ENCODE data around the gene IL1RAPL2.
"Not testable (repeated sequence)": the region's sequence is repeated elsewhere in the genome, so short reads cannot be mapped to it uniquely, and the experiment has no call there.

The IL1RAPL2 gene

GRCh38 chrX:105018865-105019264 lies 452.9 kb downstream of the IL1RAPL2 start:
- TF ChIP-seq CTCF (conservative IDR thresholded peaks at IDR 0.05), result no peak
- H3K27ac ChIP-seq, result no peak overlapping the region

GRCh38 chrX:105028962-105029361 lies 463.0 kb downstream of the IL1RAPL2 start:
- H3K27ac ChIP-seq, result not testable (repeated sequence)

GRCh38 chrX:105038672-105039328 lies 472.8 kb downstream of the IL1RAPL2 start:
- TF ChIP-seq CTCF (conservative IDR thresholded peaks at IDR 0.05), result no peak
- H3K27ac ChIP-seq, result no peak overlapping the region; the same call in 1 of the 2 replicates

- no peak for TF ChIP-seq CTCF (conservative IDR thresholded peaks at IDR 0.05)
- H3K27ac ChIP-seq, result no peak overlapping the region
These were observed 484.9 kb downstream of the IL1RAPL2 start for GRCh38 chrX:105050921-105051320.

GRCh38 chrX:105051364-105051763 lies 485.4 kb downstream of the IL1RAPL2 start:
- no peak for TF ChIP-seq CTCF (conservative IDR thresholded peaks at IDR 0.05)

GRCh38 chrX:105052926-105053325 lies 486.9 kb downstream of the IL1RAPL2 start:
- no peak for TF ChIP-seq CTCF (conservative IDR thresholded peaks at IDR 0.05)
- H3K27ac ChIP-seq, result no peak overlapping the region

More at GRCh38 chrX:105051364-105051763, 485.4 kb downstream of the IL1RAPL2 start:
- no peak overlapping the region for H3K27ac ChIP-seq

GRCh38 chrX:105063743-105064142 lies 497.7 kb downstream of the IL1RAPL2 start:
- no peak for TF ChIP-seq CTCF (conservative IDR thresholded peaks at IDR 0.05)
- H3K27ac ChIP-seq, result no peak overlapping the region

- no peak overlapping the region for H3K27ac ChIP-seq
- no peak for TF ChIP-seq CTCF (conservative IDR thresholded peaks at IDR 0.05)
These were observed 532.2 kb downstream of the IL1RAPL2 start for GRCh38 chrX:105098201-105098600.

Measured in VCaP (cell line).